GM23338 (cell line): ENCODE data around the gene UBAC2. TPM values are rescaled to one million over a fixed set of nuclear protein-coding genes. Genes with fewer than 3 reads are reported as not detected.

ENCODE experiments used
- ATAC-seq: fragments of 200-7000 bp; cut with Tn5 transposase; 3 replicates; pipeline ENCODE4 v1.9.1; 2020
- DNase-seq: peaks from one replicate; pipeline ENCODE4 v3.0.0-alpha.2; 2015; ENCODE audit warnings: low spot score
- H2AFZ ChIP-seq: fragments of 200-600 bp; sonication (generic); 2 replicates; pipeline ENCODE4 v1.8.0; 2016; ENCODE audit warnings: antibody characterized with exemption, mild to moderate bottlenecking, moderate library complexity
- H3F3A ChIP-seq: fragments of 200-600 bp; sonication (generic); replicated peaks from 2 replicates; pipeline ENCODE4 v1.8.0; 2017; ENCODE audit warnings: antibody characterized with exemption, mixed run types, low read depth
- H3K27ac ChIP-seq: fragments of 200-600 bp; sonication (generic); 2 replicates; pipeline ENCODE4 v1.6.1; 2016; ENCODE audit warnings: low read depth
- H3K27me3 ChIP-seq: fragments of 200-600 bp; sonication (generic); 2 replicates; pipeline ENCODE4 v1.8.0; 2016; ENCODE audit warnings: mild to moderate bottlenecking, mixed run types, moderate library complexity; ENCODE audit not compliant: insufficient read depth
- H3K36me3 ChIP-seq: fragments of 200-600 bp; sonication (generic); 2 replicates; pipeline ENCODE4 v1.8.0; 2016; ENCODE audit warnings: mild to moderate bottlenecking; ENCODE audit not compliant: insufficient read depth
- H3K4me1 ChIP-seq: fragments of 200-600 bp; sonication (generic); 2 replicates; pipeline ENCODE4 v1.8.0; 2016; ENCODE audit warnings: mild to moderate bottlenecking, moderate library complexity; ENCODE audit not compliant: insufficient read depth
- H3K4me2 ChIP-seq: fragments of 200-600 bp; sonication (generic); 2 replicates; pipeline ENCODE4 v1.7.1; 2017; ENCODE audit warnings: mixed run types
- H3K4me3 ChIP-seq: fragments of 200-600 bp; sonication (generic); 2 replicates; pipeline ENCODE4 v1.6.1; 2016; ENCODE audit warnings: mixed run types
- H3K79me2 ChIP-seq: fragments of 200-600 bp; sonication (generic); replicated peaks from 2 replicates; pipeline ENCODE4 v1.8.0; 2017; ENCODE audit warnings: mild to moderate bottlenecking; ENCODE audit not compliant: insufficient read depth
- H3K9me2 ChIP-seq: fragments of 200-600 bp; sonication (generic); 2 replicates; pipeline ENCODE4 v1.8.0; 2017; ENCODE audit not compliant: insufficient read depth
- H4K20me1 ChIP-seq: fragments of 200-600 bp; sonication (generic); replicated peaks from 2 replicates; pipeline ENCODE4 v1.8.0; 2017; ENCODE audit warnings: mild to moderate bottlenecking; ENCODE audit not compliant: insufficient read depth
- H3K27ac Mint-ChIP-seq: 2 replicates; pipeline ENCODE4 v1.8.0; 2020; ENCODE audit warnings: inconsistent platforms, mild to moderate bottlenecking, moderate library complexity, mixed read lengths
- H3K27me3 Mint-ChIP-seq: 3 replicates; pipeline ENCODE4 v1.8.0; 2022; ENCODE audit warnings: low read depth, mild to moderate bottlenecking, moderate library complexity, mixed read lengths, inconsistent platforms; ENCODE audit not compliant: insufficient read depth, poor library complexity
- H3K36me3 Mint-ChIP-seq: 3 replicates; pipeline ENCODE4 v1.8.0; 2021; ENCODE audit warnings: low read depth, mild to moderate bottlenecking, inconsistent platforms, moderate library complexity, mixed read lengths
- H3K4me1 Mint-ChIP-seq: 3 replicates; pipeline ENCODE4 v1.8.0; 2020; ENCODE audit warnings: mild to moderate bottlenecking, inconsistent platforms, mixed read lengths
- H3K4me3 Mint-ChIP-seq: 3 replicates; pipeline ENCODE4 v1.8.0; 2021; ENCODE audit warnings: moderate library complexity, mild to moderate bottlenecking, inconsistent platforms, mixed read lengths
- H3K9me3 Mint-ChIP-seq: 3 replicates; pipeline ENCODE4 v1.8.0; 2020; ENCODE audit warnings: moderate library complexity, mild to moderate bottlenecking, inconsistent platforms, mixed read lengths
- CREB1 ChIP-seq: fragments of 250-450 bp; sonication (Bioruptor Pico); IDR thresholded peaks from 2 replicates; pipeline ENCODE4 v1.5.0; 2020; ENCODE audit warnings: low read depth, mild to moderate bottlenecking, moderate library complexity
- EZH2 ChIP-seq: fragments of 200-600 bp; sonication (generic); IDR thresholded peaks from one replicate; pipeline ENCODE4 v1.8.0; 2017; ENCODE audit warnings: antibody characterized with exemption, mild to moderate bottlenecking, low read depth; ENCODE audit not compliant: unreplicated experiment
- EZH2phosphoT487 ChIP-seq: fragments of 200-600 bp; sonication (generic); IDR thresholded peaks from one replicate; pipeline ENCODE4 v1.8.1; 2018; ENCODE audit warnings: antibody characterized with exemption; ENCODE audit not compliant: unreplicated experiment
- STAT1 ChIP-seq: IDR thresholded peaks from one replicate; pipeline ENCODE4 v1.6.1; 2016; ENCODE audit warnings: antibody characterized with exemption; ENCODE audit not compliant: unreplicated experiment
- ZNF331 ChIP-seq: fragments of 250-450 bp; sonication (Bioruptor Pico); IDR thresholded peaks from 2 replicates; pipeline ENCODE4 v1.5.0; 2020; ENCODE audit warnings: low read depth, mild to moderate bottlenecking, moderate library complexity
- polyA plus RNA-seq: library from polyadenylated mRNA; unstranded; fragments of >200 nt; fragmentation: Nextera tagmentation; extraction: Ambion mirVana; gene quantifications from 2 replicates; pipeline ENCODE4 v1.2.1, GENCODE V29; 2016
- total RNA-seq: library from RNA; depleted of rRNA; stranded (reverse); fragments of >200 nt; shearing (Covaris generic); gene quantifications from 2 replicates; pipeline ENCODE4 v1.2.3, GENCODE V29; 2014
- TF ChIP-seq, protein P1 (sequence below): fragments of 250-450 bp; sonication (Bioruptor Pico); IDR thresholded peaks from 2 replicates; pipeline ENCODE4 v1.5.0; 2020; ENCODE audit warnings: mild to moderate bottlenecking, moderate library complexity

The UBAC2 gene
- total and polyA plus RNA-seq, 2 experiments from 2014 or later = 37.9 to 76.9 TPM

DNA sequence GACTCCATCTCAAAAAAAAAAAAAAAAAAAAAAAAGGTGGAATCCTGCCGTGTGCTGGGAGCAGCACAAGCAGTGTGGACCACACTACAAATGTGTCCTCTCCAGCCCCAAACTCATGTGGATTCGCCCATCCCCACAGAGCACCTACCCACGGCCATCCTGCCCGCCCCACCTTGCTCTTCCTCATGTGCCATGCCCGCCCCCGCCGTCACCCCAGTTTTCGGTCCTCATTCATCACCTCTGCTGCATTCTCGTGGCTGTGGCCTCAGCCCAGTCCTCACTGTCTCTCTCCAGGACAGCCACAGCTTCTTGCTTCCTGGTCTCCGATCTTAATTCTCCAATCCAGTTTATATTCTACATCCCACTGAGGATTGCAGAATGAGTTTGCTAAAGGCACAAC lies 220.6 kb downstream of the UBAC2 start (continued):
- TF ChIP-seq, protein P1, sequence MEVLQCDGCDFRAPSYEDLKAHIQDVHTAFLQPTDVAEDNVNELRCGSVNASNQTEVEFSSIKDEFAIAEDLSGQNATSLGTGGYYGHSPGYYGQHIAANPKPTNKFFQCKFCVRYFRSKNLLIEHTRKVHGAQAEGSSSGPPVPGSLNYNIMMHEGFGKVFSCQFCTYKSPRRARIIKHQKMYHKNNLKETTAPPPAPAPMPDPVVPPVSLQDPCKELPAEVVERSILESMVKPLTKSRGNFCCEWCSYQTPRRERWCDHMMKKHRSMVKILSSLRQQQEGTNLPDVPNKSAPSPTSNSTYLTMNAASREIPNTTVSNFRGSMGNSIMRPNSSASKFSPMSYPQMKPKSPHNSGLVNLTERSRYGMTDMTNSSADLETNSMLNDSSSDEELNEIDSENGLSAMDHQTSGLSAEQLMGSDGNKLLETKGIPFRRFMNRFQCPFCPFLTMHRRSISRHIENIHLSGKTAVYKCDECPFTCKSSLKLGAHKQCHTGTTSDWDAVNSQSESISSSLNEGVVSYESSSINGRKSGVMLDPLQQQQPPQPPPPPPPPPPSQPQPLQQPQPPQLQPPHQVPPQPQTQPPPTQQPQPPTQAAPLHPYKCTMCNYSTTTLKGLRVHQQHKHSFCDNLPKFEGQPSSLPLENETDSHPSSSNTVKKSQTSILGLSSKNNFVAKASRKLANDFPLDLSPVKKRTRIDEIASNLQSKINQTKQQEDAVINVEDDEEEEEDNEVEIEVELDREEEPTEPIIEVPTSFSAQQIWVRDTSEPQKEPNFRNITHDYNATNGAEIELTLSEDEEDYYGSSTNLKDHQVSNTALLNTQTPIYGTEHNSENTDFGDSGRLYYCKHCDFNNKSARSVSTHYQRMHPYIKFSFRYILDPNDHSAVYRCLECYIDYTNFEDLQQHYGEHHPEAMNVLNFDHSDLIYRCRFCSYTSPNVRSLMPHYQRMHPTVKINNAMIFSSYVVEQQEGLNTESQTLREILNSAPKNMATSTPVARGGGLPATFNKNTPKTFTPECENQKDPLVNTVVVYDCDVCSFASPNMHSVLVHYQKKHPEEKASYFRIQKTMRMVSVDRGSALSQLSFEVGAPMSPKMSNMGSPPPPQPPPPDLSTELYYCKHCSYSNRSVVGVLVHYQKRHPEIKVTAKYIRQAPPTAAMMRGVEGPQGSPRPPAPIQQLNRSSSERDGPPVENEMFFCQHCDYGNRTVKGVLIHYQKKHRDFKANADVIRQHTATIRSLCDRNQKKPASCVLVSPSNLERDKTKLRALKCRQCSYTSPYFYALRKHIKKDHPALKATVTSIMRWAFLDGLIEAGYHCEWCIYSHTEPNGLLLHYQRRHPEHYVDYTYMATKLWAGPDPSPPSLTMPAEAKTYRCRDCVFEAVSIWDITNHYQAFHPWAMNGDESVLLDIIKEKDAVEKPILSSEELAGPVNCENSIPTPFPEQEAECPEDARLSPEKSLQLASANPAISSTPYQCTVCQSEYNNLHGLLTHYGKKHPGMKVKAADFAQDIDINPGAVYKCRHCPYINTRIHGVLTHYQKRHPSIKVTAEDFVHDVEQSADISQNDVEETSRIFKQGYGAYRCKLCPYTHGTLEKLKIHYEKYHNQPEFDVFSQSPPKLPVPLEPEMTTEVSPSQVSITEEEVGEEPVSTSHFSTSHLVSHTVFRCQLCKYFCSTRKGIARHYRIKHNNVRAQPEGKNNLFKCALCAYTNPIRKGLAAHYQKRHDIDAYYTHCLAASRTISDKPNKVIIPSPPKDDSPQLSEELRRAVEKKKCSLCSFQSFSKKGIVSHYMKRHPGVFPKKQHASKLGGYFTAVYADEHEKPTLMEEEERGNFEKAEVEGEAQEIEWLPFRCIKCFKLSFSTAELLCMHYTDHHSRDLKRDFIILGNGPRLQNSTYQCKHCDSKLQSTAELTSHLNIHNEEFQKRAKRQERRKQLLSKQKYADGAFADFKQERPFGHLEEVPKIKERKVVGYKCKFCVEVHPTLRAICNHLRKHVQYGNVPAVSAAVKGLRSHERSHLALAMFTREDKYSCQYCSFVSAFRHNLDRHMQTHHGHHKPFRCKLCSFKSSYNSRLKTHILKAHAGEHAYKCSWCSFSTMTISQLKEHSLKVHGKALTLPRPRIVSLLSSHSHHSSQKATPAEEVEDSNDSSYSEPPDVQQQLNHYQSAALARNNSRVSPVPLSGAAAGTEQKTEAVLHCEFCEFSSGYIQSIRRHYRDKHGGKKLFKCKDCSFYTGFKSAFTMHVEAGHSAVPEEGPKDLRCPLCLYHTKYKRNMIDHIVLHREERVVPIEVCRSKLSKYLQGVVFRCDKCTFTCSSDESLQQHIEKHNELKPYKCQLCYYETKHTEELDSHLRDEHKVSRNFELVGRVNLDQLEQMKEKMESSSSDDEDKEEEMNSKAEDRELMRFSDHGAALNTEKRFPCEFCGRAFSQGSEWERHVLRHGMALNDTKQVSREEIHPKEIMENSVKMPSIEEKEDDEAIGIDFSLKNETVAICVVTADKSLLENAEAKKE (CRISPR knock-in tag) = no peak
- TF ChIP-seq EZH2 (no peak), CREB1 (CRISPR knock-in tag) (no peak)

DNA sequence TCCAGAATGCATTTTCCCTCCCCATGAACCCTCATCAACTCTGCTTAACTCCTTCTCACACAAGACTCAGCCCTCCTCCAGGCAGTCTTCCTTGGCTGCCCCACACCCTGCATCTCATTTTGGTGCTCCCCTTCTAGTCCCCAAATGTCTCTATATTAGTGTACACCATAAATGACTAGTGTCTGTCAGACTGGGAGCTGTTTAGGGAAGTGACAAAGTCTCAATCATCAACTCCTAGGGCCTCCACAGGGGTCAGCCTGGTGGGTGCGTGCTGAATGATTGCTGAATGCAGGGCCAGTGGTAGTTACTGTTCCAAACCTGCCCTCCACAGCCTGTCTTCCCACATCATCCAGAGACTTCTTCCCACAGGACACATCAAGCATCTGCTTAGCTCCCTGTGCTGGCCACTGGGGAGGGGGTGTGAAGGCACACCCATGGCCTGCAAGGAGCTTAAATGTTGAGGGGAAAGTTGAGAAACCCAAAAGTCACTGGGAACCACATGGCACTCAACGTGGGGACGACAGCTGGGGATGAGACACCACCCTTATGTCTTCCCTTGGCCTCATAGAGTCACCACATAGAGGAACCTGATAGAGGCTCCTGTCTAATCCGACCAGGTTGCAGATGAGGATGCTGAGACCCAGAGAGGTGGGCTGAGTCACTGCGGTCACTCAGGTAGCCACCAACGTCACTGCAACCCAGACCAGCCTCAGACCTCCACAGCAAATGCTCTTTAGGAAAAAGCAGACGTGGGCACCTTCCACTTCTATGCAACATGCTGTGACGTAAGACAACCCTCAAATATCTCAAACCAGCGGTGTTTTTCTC lies 221.3 kb downstream of the UBAC2 start:
- no peaks in the 10 kb centered on the region for H4K20me1 ChIP-seq
- no peak overlapping the region for H3K27ac Mint-ChIP-seq
- peaks cover 19% of the 10 kb centered on the region for H3K4me1 Mint-ChIP-seq

More for the DNA sequence above, 221.3 kb downstream of the UBAC2 start:
- TF ChIP-seq STAT1 (no peak), EZH2phosphoT487 (no peak), ZNF331 (CRISPR knock-in tag) (no peak)
- peak overlapping the region; percentile 18; the same call in 1 of the 2 replicates for H2AFZ ChIP-seq
- no peak for DNase-seq
- no peak overlapping the region for H3K4me2 ChIP-seq
- H3K79me2 ChIP-seq = no peaks in the 10 kb centered on the region
- no peaks in the 10 kb centered on the region for H3K9me2 ChIP-seq
- no peaks in the 10 kb centered on the region for H3F3A ChIP-seq
- no peak overlapping the region for H3K27ac ChIP-seq
- H3K36me3 Mint-ChIP-seq = no peaks in the 10 kb centered on the region; the same call in 2 of the 3 replicates
- H3K4me1 ChIP-seq = peaks cover 16% of the 10 kb centered on the region
- H3K36me3 ChIP-seq = no peaks in the 10 kb centered on the region
- no peak overlapping the region for H3K4me3 Mint-ChIP-seq
- no peak overlapping the region for H3K4me3 ChIP-seq
- no peaks in the 10 kb centered on the region; the same call in 2 of the 3 replicates for H3K9me3 Mint-ChIP-seq
- no peaks in the 10 kb centered on the region for H3K27me3 ChIP-seq
- ATAC-seq = no peak
- H3K27me3 Mint-ChIP-seq = peaks cover 9% of the 10 kb centered on the region
